ENCODE results near the gene BOLL.
"Not testable (repeated sequence)": the region's sequence is repeated elsewhere in the genome, so short reads cannot be mapped to it uniquely, and the experiment has no call there.

BOLL gene

DNA sequence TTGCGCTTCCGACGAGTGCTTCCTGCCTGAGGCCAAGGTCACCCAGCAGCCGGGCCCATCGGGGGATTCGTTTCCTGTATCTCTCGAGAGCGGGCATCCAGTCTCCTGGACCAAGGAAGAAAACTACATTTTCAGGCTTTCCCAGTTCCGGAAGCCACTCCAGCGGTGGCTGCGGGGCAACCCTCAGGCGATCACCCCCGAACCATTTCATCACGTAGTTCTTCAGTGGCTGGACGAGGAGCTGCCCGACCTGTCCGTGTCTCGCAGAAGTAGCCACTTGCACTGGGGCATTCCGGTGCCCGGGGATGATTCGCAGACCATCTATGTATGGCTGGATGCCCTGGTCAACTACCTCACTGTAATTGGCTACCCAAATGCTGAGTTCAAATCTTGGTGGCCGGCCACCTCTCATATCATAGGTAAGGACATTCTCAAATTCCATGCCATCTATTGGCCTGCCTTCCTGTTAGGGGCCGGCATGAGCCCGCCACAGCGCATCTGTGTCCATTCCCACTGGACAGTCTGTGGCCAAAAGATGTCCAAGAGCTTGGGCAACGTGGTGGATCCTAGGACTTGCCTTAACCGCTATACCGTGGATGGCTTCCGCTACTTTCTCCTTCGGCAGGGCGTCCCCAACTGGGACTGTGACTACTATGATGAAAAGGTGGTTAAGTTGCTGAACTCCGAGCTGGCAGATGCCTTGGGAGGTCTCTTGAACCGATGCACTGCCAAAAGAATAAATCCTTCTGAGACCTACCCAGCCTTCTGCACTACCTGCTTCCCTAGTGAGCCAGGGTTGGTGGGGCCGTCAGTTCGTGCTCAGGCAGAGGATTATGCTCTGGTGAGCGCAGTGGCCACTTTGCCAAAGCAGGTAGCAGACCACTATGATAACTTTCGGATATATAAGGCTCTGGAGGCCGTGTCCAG lies 78.9 kb downstream of the BOLL start:
- no peak for DNase-seq (ENCODE audit: low read depth in 2 of 2)

DNA sequence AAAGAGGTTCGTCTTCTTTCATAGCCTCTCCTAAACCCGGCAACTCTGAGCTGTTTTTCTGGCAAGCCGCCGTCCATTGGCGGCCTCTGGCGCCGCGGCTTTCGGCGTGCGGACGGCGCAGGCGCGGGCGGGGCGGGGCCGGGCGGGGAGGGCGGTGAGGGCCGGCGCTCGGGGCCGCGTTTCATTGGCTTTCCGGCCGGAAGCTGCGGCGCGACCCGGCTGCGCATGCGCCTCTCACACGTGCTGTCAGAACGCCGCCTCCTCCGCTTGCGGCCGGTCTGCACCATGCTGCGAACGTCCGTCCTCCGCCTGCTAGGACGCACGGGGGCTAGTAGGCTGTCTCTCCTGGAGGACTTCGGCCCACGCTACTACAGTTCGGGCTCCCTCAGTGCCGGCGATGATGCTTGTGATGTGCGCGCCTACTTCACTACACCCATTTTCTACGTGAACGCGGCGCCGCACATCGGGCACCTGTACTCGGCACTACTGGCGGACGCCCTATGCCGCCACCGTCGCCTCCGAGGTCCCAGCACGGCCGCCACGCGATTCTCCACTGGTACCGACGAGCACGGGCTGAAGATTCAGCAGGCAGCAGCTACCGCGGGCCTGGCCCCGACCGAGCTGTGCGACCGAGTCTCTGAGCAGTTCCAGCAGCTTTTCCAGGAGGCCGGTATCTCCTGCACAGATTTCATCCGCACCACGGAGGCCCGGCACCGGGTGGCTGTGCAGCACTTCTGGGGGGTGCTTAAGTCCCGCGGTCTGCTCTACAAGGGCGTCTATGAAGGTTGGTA lies 79.8 kb downstream of the BOLL start, which contains the start of gene MARS2:
MARS2 (plus strand) TSS at position 249 of the 791 bp plus-strand sequence; CDS start at position 286, 37 bp downstream.
- peak; percentile 91 to 92 for DNase-seq (ENCODE audit: low read depth in 2 of 2)

DNA sequence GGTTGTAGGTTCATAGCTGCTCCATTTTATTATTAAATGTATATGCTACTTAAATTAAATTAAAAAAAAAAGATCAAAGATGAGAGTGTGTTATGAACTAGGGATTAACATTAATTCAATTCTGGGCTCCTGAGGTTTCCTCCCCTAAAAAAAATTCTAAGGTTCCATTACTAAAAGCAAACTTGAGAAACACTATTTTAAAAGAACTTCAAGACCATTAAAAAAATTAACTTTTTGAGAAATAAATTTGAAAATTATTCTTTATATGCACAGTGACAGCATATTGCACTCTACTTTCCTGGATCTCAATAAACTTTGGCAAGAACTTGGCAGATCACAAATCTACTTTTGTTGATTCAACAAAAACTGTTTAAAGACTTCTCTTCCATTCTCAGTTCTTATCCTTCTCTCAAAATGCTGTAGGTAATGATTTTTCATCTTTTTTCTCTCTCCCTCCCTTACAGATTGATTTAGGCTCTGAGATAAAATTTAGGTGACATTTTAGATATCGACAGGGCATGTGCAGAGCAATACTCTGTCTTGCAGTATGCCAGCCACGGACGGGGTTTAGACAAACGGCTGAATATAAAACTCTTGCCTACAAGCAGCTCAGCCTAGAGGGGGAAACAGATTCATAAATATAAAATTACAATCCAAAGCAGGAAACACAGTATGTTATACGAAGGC lies 80.5 kb downstream of the BOLL start:
- DNase-seq (ENCODE audit: low read depth in 2 of 2), result no peak

DNA sequence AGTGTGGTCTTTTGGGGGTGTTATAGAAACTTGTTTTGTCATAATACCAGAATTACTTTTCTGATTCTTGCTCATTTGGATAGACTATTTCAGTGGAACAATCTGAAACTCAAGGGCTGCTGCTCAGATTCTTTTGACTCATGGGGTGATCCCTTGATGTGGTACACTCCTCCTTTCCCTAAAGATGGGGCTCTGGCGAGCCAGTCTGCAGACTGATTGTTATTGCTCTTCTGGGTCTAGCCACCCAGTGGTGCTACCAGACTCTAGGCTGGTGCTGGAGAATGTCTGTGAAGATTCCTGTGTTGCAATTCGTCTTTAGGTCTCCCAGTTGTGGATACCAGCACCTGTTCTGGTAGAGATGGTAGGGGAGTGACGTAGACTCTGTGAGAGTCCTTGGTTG lies 84.2 kb downstream of the BOLL start:
- no peak for DNase-seq (ENCODE audit: low read depth in 2 of 2)

DNA sequence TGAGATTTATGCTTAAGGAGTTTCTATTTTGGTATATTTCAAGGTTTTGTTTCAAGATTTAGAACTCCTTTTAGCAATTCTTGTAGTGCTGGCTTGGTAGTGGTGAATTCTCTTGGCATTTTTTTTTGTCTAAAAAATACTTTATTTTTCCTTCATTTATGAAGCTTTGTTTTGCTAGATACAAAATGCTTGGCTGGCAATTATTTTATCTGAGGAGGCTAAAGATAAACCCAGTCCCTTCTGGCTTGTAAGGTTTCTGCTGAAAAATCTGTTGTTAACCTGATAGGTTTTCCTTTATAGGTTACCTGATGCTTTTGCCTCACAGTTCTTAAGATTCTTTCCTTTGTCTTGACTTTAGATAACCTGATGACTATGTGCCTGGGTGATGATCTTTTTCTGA lies 85.4 kb downstream of the BOLL start:
- not testable (repeated sequence) for DNase-seq (ENCODE audit: low read depth in 2 of 2)

DNA sequence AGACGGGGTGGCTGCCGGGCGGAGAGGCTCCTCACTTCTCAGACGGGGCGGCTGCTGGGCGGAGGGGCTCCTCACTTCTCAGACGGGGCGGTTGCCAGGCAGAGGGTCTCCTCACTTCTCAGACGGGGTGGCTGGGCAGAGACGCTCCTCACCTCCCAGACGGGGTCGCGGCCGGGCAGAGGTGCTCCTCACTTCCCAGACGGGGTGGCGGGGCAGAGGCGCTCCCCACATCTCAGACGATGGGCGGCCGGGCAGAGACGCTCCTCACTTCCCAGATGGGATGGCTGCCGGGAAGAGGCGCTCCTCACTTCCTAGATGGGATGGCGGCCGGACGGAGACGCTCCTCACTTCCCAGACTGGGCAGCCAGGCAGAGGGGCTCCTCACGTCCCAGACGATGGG lies 88.5 kb downstream of the BOLL start:
- not testable (repeated sequence) for DNase-seq (ENCODE audit: low read depth in 2 of 2)

DNA sequence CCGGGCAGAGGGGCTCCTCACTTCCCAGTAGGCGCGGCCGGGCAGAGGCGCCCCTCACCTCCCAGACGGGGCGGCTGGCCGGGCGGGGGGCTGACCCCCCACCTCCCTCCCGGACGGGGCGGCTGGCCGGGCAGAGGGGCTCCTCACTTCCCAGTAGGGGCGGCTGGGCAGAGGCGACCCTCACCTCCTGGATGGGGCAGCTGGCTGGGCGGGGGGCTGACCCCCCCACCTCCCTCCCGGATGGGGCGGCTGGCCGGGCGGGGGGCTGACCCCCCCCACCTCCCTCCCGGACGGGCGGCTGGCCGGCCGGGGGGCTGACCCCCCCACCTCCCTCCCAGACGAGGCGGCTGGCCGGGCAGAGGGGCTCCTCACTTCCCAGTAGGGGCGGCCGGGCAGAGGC lies 89.1 kb downstream of the BOLL start:
- DNase-seq (ENCODE audit: low read depth in 2 of 2), result not testable (repeated sequence)

DNA sequence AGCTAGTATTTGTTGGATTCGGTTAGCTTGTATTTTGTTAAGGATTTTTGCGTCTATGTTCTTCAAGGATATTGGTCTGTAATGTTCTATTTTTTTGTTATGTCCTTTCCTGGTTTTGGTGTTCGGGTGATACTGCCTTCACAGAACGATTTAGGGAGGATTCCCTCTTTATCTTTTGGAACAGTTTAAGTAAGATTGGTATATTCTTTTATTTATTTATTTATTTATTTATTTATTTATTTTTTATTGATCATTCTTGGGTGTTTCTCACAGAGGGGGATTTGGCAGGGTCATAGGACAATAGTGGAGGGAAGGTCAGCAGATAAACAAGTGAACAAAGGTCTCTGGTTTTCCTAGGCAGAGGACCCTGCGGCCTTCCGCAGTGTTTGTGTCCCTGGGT lies 89.9 kb downstream of the BOLL start:
- not testable (repeated sequence) for DNase-seq (ENCODE audit: low read depth in 2 of 2)

DNA sequence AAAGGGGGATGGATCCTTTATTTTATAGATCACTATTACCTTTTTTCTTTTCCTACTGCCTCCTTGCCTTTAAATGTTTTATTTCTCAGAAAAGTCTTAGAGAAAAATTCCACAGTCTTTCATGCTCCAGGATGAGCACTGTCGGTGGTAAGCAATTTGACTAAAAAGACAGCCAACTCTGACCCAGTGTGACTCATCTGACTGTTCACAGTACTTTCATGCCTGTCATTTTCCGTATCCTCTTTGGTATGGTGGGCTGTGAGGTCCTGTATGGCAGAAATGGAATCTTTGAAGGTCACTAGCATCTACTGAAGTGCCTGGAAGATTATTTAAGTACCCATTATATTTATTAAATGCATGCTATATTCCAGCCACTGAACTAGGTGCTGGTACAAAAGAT lies 107.6 kb downstream of the BOLL start:
- DNase-seq (ENCODE audit: low read depth in 2 of 2), result no peak

DNA sequence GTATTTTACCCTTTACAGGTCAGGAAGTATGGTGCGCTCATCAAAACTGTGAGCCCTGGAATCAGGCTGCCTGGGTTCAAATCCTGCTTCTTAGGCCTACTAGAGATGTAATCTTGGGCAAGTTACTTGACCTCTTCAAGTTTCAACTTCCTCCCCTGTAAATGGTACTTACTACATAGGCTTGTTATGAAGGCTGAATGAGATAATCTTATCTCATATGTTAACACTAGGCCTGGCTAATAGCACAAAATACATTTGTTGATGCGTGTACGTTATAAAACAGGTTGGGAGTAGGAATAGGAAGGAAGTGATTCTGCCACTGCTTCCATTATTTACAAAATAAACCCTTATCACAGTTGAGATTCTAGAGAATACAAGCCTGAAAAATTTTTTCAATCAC lies 108.1 kb downstream of the BOLL start:
- no peak for DNase-seq (ENCODE audit: low read depth in 2 of 2)
